Smooth muscle cell (in vitro differentiated cells): ENCODE measurements around the gene SLC26A1. TPM values are rescaled to one million over a fixed set of nuclear protein-coding genes. Genes with fewer than 3 reads are reported as not detected.

ENCODE experiments used
- DNase-seq: peaks from one replicate; lab custom pipeline; 2025; ENCODE audit not compliant: unreplicated experiment; lab: John Stamatoyannopoulos, UW
- H2AFZ ChIP-seq: fragments of 200-600 bp; sonication (generic); 2 replicates; pipeline ENCODE4 v1.6.0; 2016; ENCODE audit warnings: antibody characterized with exemption, low read depth, mild to moderate bottlenecking
- H3F3A ChIP-seq: fragments of 200-600 bp; sonication (generic); 2 replicates; pipeline ENCODE4 v1.6.0; 2017; ENCODE audit warnings: antibody characterized with exemption, low read depth
- H3K27ac ChIP-seq: fragments of 200-600 bp; sonication (generic); 2 replicates; pipeline ENCODE4 v1.5.1; 2016; ENCODE audit warnings: low read depth, mild to moderate bottlenecking
- H3K27me3 ChIP-seq: fragments of 200-600 bp; sonication (generic); 2 replicates; pipeline ENCODE4 v1.6.1; 2016; ENCODE audit warnings: low read depth, mild to moderate bottlenecking
- H3K36me3 ChIP-seq: fragments of 200-600 bp; sonication (generic); 2 replicates; pipeline ENCODE4 v1.5.1; 2016; ENCODE audit warnings: low read depth
- H3K4me1 ChIP-seq: fragments of 200-600 bp; sonication (generic); 2 replicates; pipeline ENCODE4 v1.5.1; 2016; ENCODE audit warnings: low read depth
- H3K4me2 ChIP-seq: fragments of 200-600 bp; sonication (generic); 2 replicates; pipeline ENCODE4 v1.6.0; 2016; ENCODE audit warnings: mild to moderate bottlenecking
- H3K4me3 ChIP-seq: fragments of 200-600 bp; sonication (generic); 2 replicates; pipeline ENCODE4 v1.5.1; 2016; ENCODE audit warnings: mild to moderate bottlenecking
- H3K79me2 ChIP-seq: fragments of 200-600 bp; sonication (generic); 2 replicates; pipeline ENCODE4 v1.6.0; 2016; ENCODE audit warnings: low read depth, mild to moderate bottlenecking
- H3K9ac ChIP-seq: fragments of 200-600 bp; sonication (generic); 2 replicates; pipeline ENCODE4 v1.6.0; 2016; ENCODE audit warnings: low read depth
- H3K9me3 ChIP-seq: fragments of 200-600 bp; sonication (generic); replicated peaks from 2 replicates; pipeline ENCODE4 v1.5.1; 2016; ENCODE audit warnings: low read depth
- H4K20me1 ChIP-seq: fragments of 200-600 bp; sonication (generic); 2 replicates; pipeline ENCODE4 v1.6.0; 2016; ENCODE audit warnings: low read depth
- CTCF ChIP-seq: fragments of 200-600 bp; sonication (generic); IDR thresholded peaks from 2 replicates; pipeline ENCODE4 v1.5.1; 2017; ENCODE audit warnings: borderline replicate concordance, mild to moderate bottlenecking, antibody characterized with exemption; ENCODE audit not compliant: insufficient read depth, poor library complexity, severe bottlenecking
- WGBS: methylation state at CpG from one replicate; pipeline ENCODE4 v1.1.7; 2016; ENCODE audit warnings: low lambda C conversion rate; 5-methylcytosine and 5-hydroxymethylcytosine counted together
- polyA plus RNA-seq: library from polyadenylated mRNA; unstranded; fragments of >200 nt; fragmentation: Nextera tagmentation; extraction: Ambion mirVana; gene quantifications from 2 replicates; pipeline ENCODE4 v1.2.1, GENCODE V29; 2016
- total RNA-seq: library from RNA; depleted of rRNA; stranded (reverse); fragments of >200 nt; gene quantifications from 2 replicates; pipeline ENCODE4 v1.2.3, GENCODE V29; 2014

Gene SLC26A1
- total and polyA plus RNA-seq, 2 experiments from 2014 or later, result 0.67 to 1.7 TPM

DNA sequence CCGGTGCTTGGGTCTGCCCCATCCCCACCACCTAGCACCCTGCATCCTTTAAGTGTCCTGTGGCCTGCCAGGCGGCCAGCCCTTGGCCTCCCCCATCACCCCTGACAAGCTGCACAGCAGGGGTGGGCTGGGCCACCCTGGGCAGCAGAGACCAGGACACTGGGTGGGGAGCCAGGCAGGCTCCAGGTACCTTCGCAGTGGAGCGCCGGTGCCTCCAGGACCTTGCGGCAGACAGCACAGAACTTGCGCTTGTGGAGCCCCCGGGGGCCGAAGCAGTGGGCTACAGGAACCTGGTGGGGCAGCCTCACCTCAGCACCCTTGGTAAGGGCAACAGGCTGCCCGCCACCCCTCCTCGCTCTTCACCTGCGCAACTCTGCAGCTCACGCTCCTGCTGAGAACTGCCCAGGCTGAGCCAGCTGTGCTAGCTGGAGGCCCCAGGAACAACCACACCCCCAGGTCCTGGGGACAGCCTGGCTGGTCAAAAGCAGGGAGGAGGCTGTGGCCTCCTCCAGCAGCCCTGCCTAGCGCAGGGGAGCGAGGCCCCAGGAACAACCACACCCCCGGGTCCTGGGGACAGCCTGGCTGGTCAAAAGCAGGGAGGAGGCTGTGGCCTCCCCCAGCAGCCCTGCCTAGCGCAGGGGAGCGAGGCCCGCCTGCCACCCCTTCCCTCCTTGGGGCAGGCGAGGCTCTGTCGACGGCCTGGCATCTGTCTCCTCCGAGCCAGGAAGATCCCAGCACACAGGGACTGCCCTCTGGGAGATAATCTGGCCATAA lies 24.4 kb downstream of the SLC26A1 start:
- Histone ChIP-seq H2AFZ (no peak overlapping the region), H3K4me1 (peaks cover 5% of the 10 kb centered on the region), H3K27ac (no peak overlapping the region), H3F3A (no peaks in the 10 kb centered on the region), H3K9ac (no peak overlapping the region), H3K27me3 (peaks cover 5% of the 10 kb centered on the region), H3K9me3 (no peaks in the 10 kb centered on the region), H3K4me2 (no peak overlapping the region), H4K20me1 (peaks cover 44% of the 10 kb centered on the region), H3K36me3 (no peaks in the 10 kb centered on the region), H3K4me3 (no peak overlapping the region), H3K79me2 (peaks cover 7% of the 10 kb centered on the region)
- no peak for TF ChIP-seq CTCF
- DNase-seq, result no peak
- WGBS, result 86% methylated on average over 23 of the region's 23 CpGs

DNA sequence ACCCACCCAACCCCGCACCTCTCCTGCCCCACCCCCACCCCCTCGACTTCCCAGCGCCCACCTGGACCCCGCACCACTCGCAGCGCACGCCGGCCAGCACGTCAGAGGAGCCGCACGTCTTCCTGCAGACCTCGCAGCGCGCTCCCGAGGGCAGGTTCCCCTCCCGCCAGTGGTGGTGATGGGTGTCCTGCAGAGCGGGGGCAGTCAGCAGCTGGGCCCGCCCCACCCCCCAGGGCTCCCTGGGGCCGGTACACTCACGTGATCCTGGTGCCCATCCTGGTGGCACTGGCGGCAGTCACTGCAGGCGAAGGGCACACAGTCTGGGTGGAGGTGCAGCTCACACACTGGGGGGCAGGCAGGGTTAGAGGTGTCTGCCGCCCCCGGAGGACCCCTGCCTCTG lies 25.0 kb downstream of the SLC26A1 start:
- Histone ChIP-seq H3K4me2 (no peak overlapping the region), H3K9ac (no peak overlapping the region), H3F3A (no peaks in the 10 kb centered on the region), H3K27ac (no peak overlapping the region), H2AFZ (no peak overlapping the region), H4K20me1 (peaks cover 44% of the 10 kb centered on the region), H3K27me3 (peaks cover 5% of the 10 kb centered on the region), H3K4me3 (no peak overlapping the region), H3K36me3 (no peaks in the 10 kb centered on the region), H3K79me2 (peaks cover 7% of the 10 kb centered on the region), H3K9me3 (no peaks in the 10 kb centered on the region), H3K4me1 (peaks cover 5% of the 10 kb centered on the region)
- no peak for DNase-seq
- no peak for TF ChIP-seq CTCF
- WGBS, result 54% methylated on average over 18 of the region's 24 CpGs

DNA sequence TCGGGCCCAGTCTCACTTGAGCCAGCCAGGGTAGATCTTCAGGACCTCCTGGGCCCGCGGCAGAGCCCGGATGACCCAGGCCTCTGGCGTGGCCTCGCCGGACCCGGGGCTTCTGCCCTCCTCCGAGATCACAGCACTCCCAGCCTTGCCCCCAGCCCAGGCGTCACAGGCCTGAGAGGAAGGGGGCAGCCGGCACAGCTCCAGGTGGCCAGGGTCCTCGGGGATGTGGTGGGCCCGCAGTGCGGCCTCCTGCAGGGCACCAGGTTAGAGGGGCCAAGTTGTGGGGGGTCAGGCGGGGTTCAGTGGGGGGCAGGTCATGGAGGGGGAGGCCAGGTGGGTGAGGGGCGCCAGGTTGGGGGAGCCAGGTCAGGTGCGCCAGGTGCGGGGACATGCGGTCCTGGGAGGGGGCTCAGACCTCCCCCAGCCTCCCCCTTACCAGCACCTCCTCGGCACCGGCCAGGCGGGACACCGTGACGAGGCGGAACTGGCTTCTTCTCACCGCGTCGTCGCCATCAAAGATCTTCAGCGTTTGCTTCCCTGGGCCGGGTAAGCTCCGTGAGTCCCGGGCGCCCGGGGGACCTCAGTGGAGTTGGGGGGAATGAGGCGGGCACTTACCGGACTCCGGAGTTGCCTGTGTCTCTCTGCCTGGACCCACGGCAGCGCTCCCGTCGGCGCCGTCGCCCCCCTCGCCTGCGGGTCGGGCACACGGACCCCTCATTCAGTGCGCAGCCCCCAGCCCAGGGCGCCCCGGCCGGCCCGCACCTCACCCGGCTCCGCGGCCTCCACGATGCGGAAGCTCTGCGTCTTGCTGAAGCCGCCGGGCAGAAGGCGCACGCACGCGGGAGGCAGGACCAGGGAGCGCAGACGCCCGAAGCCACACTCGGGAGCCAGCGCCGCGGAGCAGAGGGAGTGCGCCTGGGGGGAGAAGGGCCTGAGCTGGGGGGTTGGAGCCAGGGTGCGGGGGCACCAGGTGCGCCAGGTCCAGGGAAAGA lies 25.8 kb downstream of the SLC26A1 start:
- H3K9me3 ChIP-seq, result no peaks in the 10 kb centered on the region
- no peak overlapping the region for H3K4me3 ChIP-seq
- WGBS, result 58% methylated on average over 45 of the region's 76 CpGs

More for the DNA sequence above, 25.8 kb downstream of the SLC26A1 start:
- Histone ChIP-seq H3F3A (no peaks in the 10 kb centered on the region), H3K9ac (no peak overlapping the region), H3K79me2 (peaks cover 7% of the 10 kb centered on the region), H3K4me2 (no peak overlapping the region), H2AFZ (no peak overlapping the region), H3K36me3 (no peaks in the 10 kb centered on the region), H4K20me1 (peaks cover 40% of the 10 kb centered on the region), H3K27me3 (peaks cover 5% of the 10 kb centered on the region), H3K27ac (no peak overlapping the region), H3K4me1 (peaks cover under 1% of the 10 kb centered on the region)
- no peak for DNase-seq
- no peak for TF ChIP-seq CTCF
